Activated naive CD4-positive, alpha-beta T cell treated with anti-CD3 and anti-CD28 coated beads, Interleukin-2, amount 50 U/mL, for 72 hours (primary cell): ENCODE results near the gene FHIT. TPM values are rescaled to one million over a fixed set of nuclear protein-coding genes. Genes with fewer than 3 reads are reported as not detected.

Source experiments
- ATAC-seq, 2 donors: fragments of 150-1000 bp; cut with Tn5 transposase; 2 replicates each; pipeline ENCODE4 v1.10.0; 2021; ENCODE audit warnings: mild to moderate bottlenecking in 2 of 2, moderate library complexity in 2 of 2
- DNase-seq, 2 donors: peaks; one replicate each; pipeline ENCODE4 v3.0.0; 2021 to 2022; ENCODE audit warnings: low spot score in 2 of 2
- H3K27ac Mint-ChIP-seq, 2 donors: one replicate each; pipeline ENCODE4 v1.8.0; 2022; ENCODE audit warnings: mild to moderate bottlenecking in 2 of 2, mixed read lengths in 2 of 2
- H3K36me3 Mint-ChIP-seq, 2 donors: one replicate each; pipeline ENCODE4 v1.8.0; 2022; ENCODE audit warnings: mixed read lengths in 2 of 2
- H3K9me3 Mint-ChIP-seq, 2 donors: one replicate each; pipeline ENCODE4 v1.8.0; 2022; ENCODE audit warnings: mixed read lengths in 2 of 2
- total RNA-seq, 2 donors: library from RNA; stranded (reverse); gene quantifications; one replicate each; pipeline ENCODE4 v1.2.3, GENCODE V29; 2022

Gene FHIT
- total RNA-seq, 2 donors from 2014 or later, result 21.3 to 37.0 TPM

- no peak overlapping the region for H3K27ac Mint-ChIP-seq
- ATAC-seq (no peak), DNase-seq (no peak)
- no peaks in the 10 kb centered on the region for H3K36me3 Mint-ChIP-seq
- H3K9me3 Mint-ChIP-seq, result peaks cover 0 to 4% of the 10 kb centered on the region in 2 donors
Observed at GRCh38 chr3:60855250-60855649, 396.0 kb downstream of the FHIT start.

- no peak for DNase-seq
- H3K27ac Mint-ChIP-seq, result no peak overlapping the region
- H3K36me3 Mint-ChIP-seq, result no peaks in the 10 kb centered on the region
- H3K9me3 Mint-ChIP-seq, result peaks cover 0 to 4% of the 10 kb centered on the region in 2 donors
- ATAC-seq, result no peak
Observed at GRCh38 chr3:60854791-60855190, 396.5 kb downstream of the FHIT start.

- H3K9me3 Mint-ChIP-seq, result peaks cover 4% of the 10 kb centered on the region in 2 donors
- no peak overlapping the region for H3K27ac Mint-ChIP-seq
- DNase-seq, result no peak
- no peaks in the 10 kb centered on the region for H3K36me3 Mint-ChIP-seq
- ATAC-seq, result no peak
Observed at GRCh38 chr3:60847791-60848190, 403.5 kb downstream of the FHIT start.

- DNase-seq (no peak), ATAC-seq (no peak)
- Mint-ChIP-seq H3K27ac (no peak overlapping the region), H3K9me3 (peaks cover 0 to 4% of the 10 kb centered on the region in 2 donors), H3K36me3 (no peaks in the 10 kb centered on the region)
Observed at GRCh38 chr3:60844256-60844655, 407.0 kb downstream of the FHIT start.

GRCh38 chr3:60841355-60841754 is 409.9 kb downstream of the FHIT start:
- Mint-ChIP-seq H3K9me3 (no peaks in the 10 kb centered on the region), H3K27ac (no peak overlapping the region), H3K36me3 (no peaks in the 10 kb centered on the region)
- DNase-seq (no peak), ATAC-seq (no peak)

GRCh38 chr3:60839246-60839645 is 412.0 kb downstream of the FHIT start:
- no peaks in the 10 kb centered on the region for H3K9me3 Mint-ChIP-seq
- no peak overlapping the region for H3K27ac Mint-ChIP-seq
- ATAC-seq (no peak), DNase-seq (no peak)
- H3K36me3 Mint-ChIP-seq, result no peaks in the 10 kb centered on the region

GRCh38 chr3:60835796-60836195 is 415.5 kb downstream of the FHIT start:
- Mint-ChIP-seq H3K9me3 (no peaks in the 10 kb centered on the region), H3K27ac (no peak overlapping the region), H3K36me3 (no peaks in the 10 kb centered on the region)
- ATAC-seq (no peak), DNase-seq (no peak)

GRCh38 chr3:60829058-60829457 is 422.2 kb downstream of the FHIT start:
- Mint-ChIP-seq H3K9me3 (peaks cover 5% of the 10 kb centered on the region in 2 donors), H3K36me3 (peaks cover 5 to 6% of the 10 kb centered on the region in 2 donors), H3K27ac (no peak overlapping the region)
- ATAC-seq, result no peak
- no peak for DNase-seq

- DNase-seq, result no peak
- H3K27ac Mint-ChIP-seq, result no peak overlapping the region
- H3K36me3 Mint-ChIP-seq, result peaks cover 6 to 11% of the 10 kb centered on the region in 2 donors
- H3K9me3 Mint-ChIP-seq, result peaks cover 5 to 10% of the 10 kb centered on the region in 2 donors
- ATAC-seq, result no peak
Observed at GRCh38 chr3:60827666-60828065, 423.6 kb downstream of the FHIT start.

GRCh38 chr3:60826511-60826910 is 424.7 kb downstream of the FHIT start:
- DNase-seq (no peak), ATAC-seq (no peak)
- Mint-ChIP-seq H3K9me3 (peaks cover 5 to 10% of the 10 kb centered on the region in 2 donors), H3K36me3 (peaks cover 6 to 11% of the 10 kb centered on the region in 2 donors), H3K27ac (no peak overlapping the region)

- H3K9me3 Mint-ChIP-seq, result peaks cover 6 to 11% of the 10 kb centered on the region in 2 donors
- H3K27ac Mint-ChIP-seq, result no peak overlapping the region
- DNase-seq, result no peak
- H3K36me3 Mint-ChIP-seq, result peaks cover 1 to 6% of the 10 kb centered on the region in 2 donors
- peak in 1 of 2 donors; percentile 22 for ATAC-seq
Observed at GRCh38 chr3:60812502-60812901, 438.8 kb downstream of the FHIT start.

GRCh38 chr3:60810881-60811280 is 440.4 kb downstream of the FHIT start:
- H3K9me3 Mint-ChIP-seq, result peaks cover 4 to 6% of the 10 kb centered on the region in 2 donors

GRCh38 chr3:60809857-60810610 is 441.2 kb downstream of the FHIT start:
- Mint-ChIP-seq H3K9me3 (peaks cover 0 to 4% of the 10 kb centered on the region in 2 donors), H3K36me3 (no peaks in the 10 kb centered on the region), H3K27ac (no peak overlapping the region)
- no peak for DNase-seq
- no peak for ATAC-seq

More at GRCh38 chr3:60810881-60811280, 440.4 kb downstream of the FHIT start:
- DNase-seq (no peak), ATAC-seq (no peak)
- no peaks in the 10 kb centered on the region for H3K36me3 Mint-ChIP-seq
- no peak overlapping the region for H3K27ac Mint-ChIP-seq

- H3K27ac Mint-ChIP-seq, result no peak overlapping the region
- H3K9me3 Mint-ChIP-seq, result no peaks in the 10 kb centered on the region
- no peak for DNase-seq
- no peaks in the 10 kb centered on the region for H3K36me3 Mint-ChIP-seq
- no peak for ATAC-seq
Observed at GRCh38 chr3:60803216-60804173, 447.8 kb downstream of the FHIT start.

GRCh38 chr3:60801307-60801706 is 449.9 kb downstream of the FHIT start:
- H3K9me3 Mint-ChIP-seq, result no peaks in the 10 kb centered on the region
- DNase-seq, result no peak
- ATAC-seq, result no peak
- no peak overlapping the region for H3K27ac Mint-ChIP-seq
- H3K36me3 Mint-ChIP-seq, result no peaks in the 10 kb centered on the region

- H3K27ac Mint-ChIP-seq, result no peak overlapping the region
- ATAC-seq (no peak), DNase-seq (no peak)
- peaks cover 0 to 5% of the 10 kb centered on the region in 2 donors for H3K9me3 Mint-ChIP-seq
- no peaks in the 10 kb centered on the region for H3K36me3 Mint-ChIP-seq
Observed at GRCh38 chr3:60798456-60798855, 452.8 kb downstream of the FHIT start.

GRCh38 chr3:60792249-60792852 is 458.9 kb downstream of the FHIT start:
- no peak for ATAC-seq
- no peaks in the 10 kb centered on the region for H3K36me3 Mint-ChIP-seq

More at GRCh38 chr3:60792249-60792852, 458.9 kb downstream of the FHIT start:
- H3K9me3 Mint-ChIP-seq, result peaks cover 0 to 5% of the 10 kb centered on the region in 2 donors
- DNase-seq, result no peak
- H3K27ac Mint-ChIP-seq, result no peak overlapping the region
